ENCODE measurements around the gene EN2.

DNA sequence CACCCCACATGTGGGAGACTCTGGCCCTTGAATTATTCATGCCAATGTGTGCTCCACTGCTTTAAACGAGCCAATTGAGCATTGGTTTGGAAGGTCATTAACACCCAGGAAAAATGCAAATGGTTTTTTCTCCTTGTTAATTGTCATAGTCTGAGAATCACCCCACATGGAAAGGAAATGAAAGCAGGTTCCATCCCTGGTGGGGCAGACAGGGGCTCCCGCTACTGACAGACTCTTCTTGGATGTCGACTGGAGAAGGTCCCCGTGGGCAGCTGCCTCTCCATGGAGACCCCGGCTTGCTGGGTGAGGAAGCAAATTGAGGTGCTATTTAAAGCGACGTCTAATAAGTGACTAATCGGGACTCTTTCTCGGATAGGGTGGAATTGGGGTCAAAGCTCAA, 32.0 kb upstream of the EN2 start:
- TF ChIP-seq POLR2A (IDR thresholded peaks at IDR 0.05) (no peak), POLR2AphosphoS5 (IDR thresholded peaks at IDR 0.05) (no peak)
- TF ChIP-seq, protein P1, sequence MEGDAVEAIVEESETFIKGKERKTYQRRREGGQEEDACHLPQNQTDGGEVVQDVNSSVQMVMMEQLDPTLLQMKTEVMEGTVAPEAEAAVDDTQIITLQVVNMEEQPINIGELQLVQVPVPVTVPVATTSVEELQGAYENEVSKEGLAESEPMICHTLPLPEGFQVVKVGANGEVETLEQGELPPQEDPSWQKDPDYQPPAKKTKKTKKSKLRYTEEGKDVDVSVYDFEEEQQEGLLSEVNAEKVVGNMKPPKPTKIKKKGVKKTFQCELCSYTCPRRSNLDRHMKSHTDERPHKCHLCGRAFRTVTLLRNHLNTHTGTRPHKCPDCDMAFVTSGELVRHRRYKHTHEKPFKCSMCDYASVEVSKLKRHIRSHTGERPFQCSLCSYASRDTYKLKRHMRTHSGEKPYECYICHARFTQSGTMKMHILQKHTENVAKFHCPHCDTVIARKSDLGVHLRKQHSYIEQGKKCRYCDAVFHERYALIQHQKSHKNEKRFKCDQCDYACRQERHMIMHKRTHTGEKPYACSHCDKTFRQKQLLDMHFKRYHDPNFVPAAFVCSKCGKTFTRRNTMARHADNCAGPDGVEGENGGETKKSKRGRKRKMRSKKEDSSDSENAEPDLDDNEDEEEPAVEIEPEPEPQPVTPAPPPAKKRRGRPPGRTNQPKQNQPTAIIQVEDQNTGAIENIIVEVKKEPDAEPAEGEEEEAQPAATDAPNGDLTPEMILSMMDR (IDR thresholded peaks at IDR 0.05), result no peak

Measured in prostate gland (tissue), 2 donors.